GM13976 (cell line): ENCODE results near the gene GABBR2.

Experiments used
- DNase-seq: peaks from one replicate; pipeline ENCODE4 v3.0.0; 2012; ENCODE audit warnings: low spot score
- CTCF ChIP-seq: IDR thresholded peaks from 2 replicates; pipeline ENCODE4 v1.5.1; 2012; ENCODE audit warnings: borderline replicate concordance, mild to moderate bottlenecking; ENCODE audit not compliant: insufficient read depth; ENCODE audit errors: extremely low read depth, missing control alignments, control extremely low read depth
- in situ Hi-C: fragments of 300-500 bp; cut with MboI; formaldehyde crosslinking; loops from one replicate; pipeline ENCODE4 v1.12.0; 2022; ENCODE audit warnings: low sequenced_read_pairs, mixed read lengths, inconsistent platforms; ENCODE audit not compliant: unreplicated experiment

The GABBR2 gene

GRCh38 chr9:98444601-98445000, 264.1 kb downstream of the GABBR2 start:
- in situ Hi-C loops, result no loop called here
- no peak for DNase-seq
- TF ChIP-seq CTCF, result no peak

GRCh38 chr9:98442541-98442940, 266.2 kb downstream of the GABBR2 start:
- in situ Hi-C loops, result no loop called here
- no peak for DNase-seq
- TF ChIP-seq CTCF, result no peak

GRCh38 chr9:98442114-98442513, 266.6 kb downstream of the GABBR2 start:
- TF ChIP-seq CTCF, result no peak
- no peak for DNase-seq
- in situ Hi-C loops, result no loop called here

- no peak for DNase-seq
- TF ChIP-seq CTCF, result no peak
- in situ Hi-C loops, result no loop called here
Measured at GRCh38 chr9:98438666-98439065, 270.1 kb downstream of the GABBR2 start.

GRCh38 chr9:98437458-98438034, 271.2 kb downstream of the GABBR2 start:
- no peak for DNase-seq
- TF ChIP-seq CTCF, result no peak
- in situ Hi-C loops, result no loop called here

GRCh38 chr9:98432960-98433359, 275.8 kb downstream of the GABBR2 start:
- DNase-seq, result no peak
- in situ Hi-C loops, result no loop called here
- TF ChIP-seq CTCF, result no peak
